Erythroblast (primary cell): ENCODE data around the gene PLEK.

Source experiments
- DNase-seq, 2 experiments: peaks; one replicate each; lab custom pipeline; 2025; lab: John Stamatoyannopoulos, UW
- GATA1 ChIP-seq: IDR thresholded peaks from 2 replicates; pipeline ENCODE4 v1.6.1; 2011; ENCODE audit warnings: low read depth, mild to moderate bottlenecking, control low read depth, low read length, moderate library complexity
- POLR2A ChIP-seq: IDR thresholded peaks from 2 replicates; pipeline ENCODE4 v1.6.1; 2011; ENCODE audit warnings: mild to moderate bottlenecking, low read length

PLEK gene

DNA sequence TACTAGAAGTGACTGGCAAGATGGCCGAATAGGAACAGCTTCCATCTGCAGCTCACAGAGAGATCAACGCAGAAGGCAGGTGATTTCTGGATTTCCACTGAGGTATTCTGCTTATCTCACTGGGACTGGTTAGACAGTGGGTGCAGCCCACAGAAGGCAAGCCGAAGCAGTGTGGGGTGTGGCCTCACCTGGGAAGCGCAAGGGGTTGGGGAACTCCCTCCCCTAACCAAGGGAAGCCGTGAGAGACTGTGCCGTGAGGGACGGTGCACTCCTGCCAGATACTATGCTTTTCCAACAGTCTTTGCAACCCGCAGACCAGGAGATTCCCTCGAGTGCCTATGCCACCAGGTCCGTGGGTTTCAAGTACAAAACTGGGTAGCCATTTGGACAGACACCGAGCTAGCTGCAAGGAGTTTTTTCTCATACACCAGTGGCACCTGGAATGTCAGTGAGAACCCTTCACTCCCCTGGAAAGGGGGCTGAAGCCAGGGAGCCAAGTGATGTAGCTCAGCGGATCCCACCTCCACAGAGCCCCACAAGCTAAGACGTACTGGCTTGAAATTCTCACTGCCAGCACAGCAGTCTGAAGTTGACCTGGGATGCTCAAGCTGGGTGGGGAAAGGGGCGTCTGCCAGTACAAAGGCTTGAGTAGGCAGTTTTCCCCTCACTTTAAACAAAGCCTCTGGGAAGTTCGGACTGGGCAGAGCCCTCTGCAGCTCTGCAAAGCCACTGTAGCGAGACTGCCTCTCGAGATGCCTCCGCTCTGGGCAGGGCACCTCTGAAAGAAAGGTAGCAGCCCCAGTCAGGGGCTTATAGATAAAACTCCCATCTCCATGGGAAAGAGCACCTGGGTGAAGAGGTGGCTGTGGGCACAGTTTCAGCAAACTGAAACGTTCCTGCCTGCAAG lies 40.1 kb downstream of the PLEK start:
- no peak for TF ChIP-seq POLR2A
- no peak for TF ChIP-seq GATA1
- no peak for DNase-seq

DNA sequence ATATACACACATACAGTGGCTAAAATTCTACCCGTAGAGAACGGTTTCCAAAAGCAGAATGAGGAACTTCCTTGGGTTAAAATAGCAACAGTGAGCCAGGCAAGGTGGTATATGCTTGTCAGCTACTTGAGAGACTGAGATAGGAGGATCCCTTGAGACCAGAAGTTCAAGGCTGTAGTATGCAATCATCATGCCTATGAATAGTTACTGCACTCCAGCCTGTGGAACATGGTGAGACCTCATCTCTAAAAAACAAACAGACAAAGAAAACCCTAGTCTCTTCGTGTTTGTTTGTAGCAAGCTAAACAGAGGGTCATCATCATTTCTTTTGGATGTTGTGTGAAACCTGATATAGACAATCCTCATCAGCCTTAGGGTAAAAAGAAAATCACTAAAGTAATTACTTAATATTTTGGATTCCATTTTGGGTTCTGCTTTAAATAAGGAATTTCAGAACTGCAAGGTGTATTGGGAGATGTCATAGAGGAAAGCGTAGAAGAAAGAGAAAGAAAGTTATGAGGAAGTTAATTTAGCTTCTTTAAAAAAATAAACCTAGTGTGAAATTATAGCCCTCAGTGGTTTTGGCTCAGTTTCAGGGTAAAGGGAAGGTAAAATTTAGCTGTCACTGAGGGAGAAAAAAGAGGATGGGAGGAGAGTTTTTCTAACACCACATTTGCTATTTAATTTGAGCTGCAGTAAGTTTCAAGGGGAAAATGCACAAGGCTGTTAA lies 46.5 kb downstream of the PLEK start:
- TF ChIP-seq GATA1: no peak
- no peak for TF ChIP-seq POLR2A
- no peak for DNase-seq

DNA sequence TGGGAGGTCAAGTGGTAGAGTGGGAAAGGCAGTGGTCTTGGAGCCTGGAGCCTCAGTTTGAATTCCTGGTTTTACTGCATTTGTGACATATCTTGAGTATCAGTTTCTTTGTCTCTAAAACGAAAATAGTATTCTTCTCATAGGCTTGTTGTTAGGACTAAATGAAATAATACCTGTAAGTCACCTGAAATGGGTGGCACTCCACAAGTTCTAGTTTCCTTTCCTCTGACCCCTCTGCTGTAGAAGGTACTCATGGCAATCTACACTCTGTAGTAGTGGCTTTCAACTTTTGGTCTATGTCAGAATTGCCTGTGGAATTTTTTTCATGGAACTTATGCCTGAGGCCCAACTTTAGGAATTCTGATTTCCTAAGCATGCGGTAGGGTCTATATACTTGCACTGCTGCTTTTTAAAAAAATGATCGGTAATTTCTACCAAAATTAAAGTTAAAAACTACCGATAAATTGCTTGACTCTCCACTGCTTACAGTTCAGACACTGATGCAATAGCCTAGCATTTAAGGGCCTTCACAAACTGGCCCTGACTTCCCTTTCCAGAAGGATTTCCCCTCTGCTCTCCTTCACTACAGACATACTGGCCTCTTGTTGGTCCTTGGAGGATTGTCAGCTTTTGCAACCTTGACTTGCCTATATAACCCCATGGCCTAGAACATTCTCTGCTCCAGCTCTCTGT lies 47.2 kb downstream of the PLEK start:
- no peak for TF ChIP-seq POLR2A
- TF ChIP-seq GATA1: no peak
- no peak for DNase-seq

DNA sequence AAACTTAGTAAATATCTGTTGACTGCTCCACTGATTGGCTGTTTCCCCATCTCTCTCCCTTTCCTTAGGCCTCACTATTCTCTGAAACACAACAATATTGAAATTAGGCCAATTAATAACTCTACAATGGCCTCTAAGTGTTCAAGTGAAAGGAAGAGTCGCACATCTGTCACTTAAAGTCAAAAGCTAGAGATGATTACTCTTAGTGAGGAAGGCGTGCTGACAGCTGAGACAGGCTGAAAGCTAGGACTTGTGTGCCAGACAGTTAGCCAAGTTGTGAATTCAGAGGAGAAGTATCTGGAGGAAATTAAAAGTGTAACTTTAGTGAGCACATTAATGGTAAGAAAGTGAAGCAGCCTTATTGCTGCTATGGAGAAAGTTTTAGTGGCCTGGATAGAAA lies 48.4 kb downstream of the PLEK start:
- no peak for TF ChIP-seq POLR2A
- no peak for TF ChIP-seq GATA1
- no peak for DNase-seq

DNA sequence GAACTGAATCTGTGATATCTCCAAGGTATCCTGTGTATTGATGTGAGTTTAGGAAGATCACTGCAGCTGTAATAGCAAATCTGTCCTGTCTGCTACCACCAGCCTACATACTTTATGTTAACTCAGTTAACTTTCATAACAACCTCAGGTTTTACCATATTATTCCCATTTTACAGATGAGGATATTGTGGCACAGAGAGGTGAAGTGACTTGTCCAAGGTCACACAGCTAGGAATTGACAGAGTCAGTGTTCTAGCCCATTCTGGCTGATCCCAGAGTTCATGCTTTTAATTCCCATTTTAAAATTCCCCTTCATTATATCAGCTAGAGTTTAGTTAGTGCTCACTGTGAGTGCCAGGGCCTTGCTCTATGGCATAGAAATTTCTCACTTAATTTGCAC lies 49.4 kb downstream of the PLEK start:
- TF ChIP-seq POLR2A: no peak
- no peak for TF ChIP-seq GATA1
- DNase-seq: no peak

DNA sequence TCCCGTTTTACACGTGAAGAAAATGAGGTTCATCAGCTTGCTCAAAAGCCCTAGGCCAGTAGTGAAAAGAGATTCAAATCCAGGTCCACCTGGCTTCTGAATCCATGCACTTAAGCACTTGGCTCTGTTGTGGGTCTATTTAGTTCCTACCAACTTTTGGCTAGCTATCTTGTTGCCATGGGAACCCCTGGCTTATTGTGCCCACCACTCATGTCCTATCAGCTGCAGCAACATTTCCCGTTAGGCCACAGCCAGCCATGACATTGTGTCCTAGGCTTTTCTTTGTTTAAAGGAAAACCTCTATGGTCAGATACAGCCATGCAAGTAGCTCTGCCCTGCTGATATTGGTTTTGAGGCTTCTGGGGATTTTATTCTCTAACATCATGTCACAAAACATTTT lies 49.8 kb downstream of the PLEK start:
- DNase-seq: peak; percentile 31 to 77
- no peak for TF ChIP-seq GATA1
- no peak for TF ChIP-seq POLR2A

DNA sequence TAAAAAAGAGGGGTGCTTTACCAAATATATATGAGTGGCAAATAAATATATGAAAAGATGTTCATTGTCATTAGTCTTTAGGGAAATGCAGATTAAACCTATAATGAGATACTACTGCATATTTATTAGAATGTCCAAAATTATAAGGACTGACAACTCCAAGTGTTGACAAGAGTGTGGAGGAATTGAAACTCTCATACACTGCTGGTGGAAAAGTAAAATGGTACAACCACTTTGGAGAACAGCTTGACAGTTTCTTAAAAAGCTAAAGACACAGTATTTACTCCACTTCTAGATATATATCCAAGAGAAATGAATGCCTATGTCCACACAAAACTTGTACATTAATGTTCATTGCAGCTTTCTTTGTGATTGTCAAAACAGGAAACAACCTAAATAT lies 50.4 kb downstream of the PLEK start:
- no peak for DNase-seq
- no peak for TF ChIP-seq POLR2A
- TF ChIP-seq GATA1: no peak

DNA sequence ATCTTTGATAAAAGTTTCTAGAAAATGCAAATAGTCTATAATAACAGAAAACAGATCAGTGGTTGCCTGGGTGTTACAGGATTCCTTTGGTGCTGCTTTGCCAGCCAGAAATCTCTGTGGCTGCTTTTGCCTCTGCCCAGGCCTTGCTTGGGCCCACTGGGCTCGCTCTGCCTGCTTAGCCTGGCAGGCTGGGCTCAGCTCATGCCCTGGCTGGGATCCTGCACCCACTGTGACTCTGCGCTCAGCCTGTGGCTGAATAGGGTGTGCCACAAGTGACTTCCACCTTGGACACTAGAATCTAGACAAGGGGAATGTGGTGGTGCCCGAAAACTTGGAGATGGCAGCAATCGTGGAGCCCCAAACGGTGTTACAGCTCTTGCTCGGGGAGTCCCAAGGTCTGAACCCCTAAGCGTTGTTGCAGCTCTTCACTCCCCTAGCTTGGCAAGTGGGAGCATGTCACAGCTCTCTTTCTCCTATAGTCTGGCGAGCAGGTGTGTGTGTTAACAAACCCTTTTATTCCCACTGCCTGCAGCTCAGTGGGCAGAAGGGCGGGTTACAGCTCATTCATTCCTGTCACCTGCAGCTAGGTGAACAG lies 51.1 kb downstream of the PLEK start:
- TF ChIP-seq POLR2A: no peak
- TF ChIP-seq GATA1: no peak

DNA sequence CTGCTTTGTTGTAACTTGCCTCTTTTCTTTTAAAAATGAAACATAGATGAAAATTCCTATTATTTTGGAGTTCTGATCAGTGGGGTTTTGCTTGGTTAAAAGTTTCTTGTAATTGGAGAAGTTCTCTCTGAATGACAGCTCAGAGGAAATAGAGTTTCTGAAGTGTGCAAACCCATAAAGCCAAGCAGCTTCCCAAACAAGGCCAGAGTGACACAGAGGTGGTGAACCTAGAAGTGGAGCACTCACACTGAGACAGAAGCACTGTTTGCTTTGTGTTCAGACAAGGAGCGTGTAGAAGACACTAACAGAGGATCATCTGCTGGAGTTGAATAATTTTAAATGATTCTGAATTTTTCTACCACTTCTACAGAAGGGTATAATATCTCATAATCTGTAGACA lies 52.8 kb downstream of the PLEK start:
- no peak for DNase-seq
- TF ChIP-seq GATA1 (no peak), POLR2A (no peak)

More for the DNA sequence above, 51.1 kb downstream of the PLEK start:
- no peak for DNase-seq

DNA sequence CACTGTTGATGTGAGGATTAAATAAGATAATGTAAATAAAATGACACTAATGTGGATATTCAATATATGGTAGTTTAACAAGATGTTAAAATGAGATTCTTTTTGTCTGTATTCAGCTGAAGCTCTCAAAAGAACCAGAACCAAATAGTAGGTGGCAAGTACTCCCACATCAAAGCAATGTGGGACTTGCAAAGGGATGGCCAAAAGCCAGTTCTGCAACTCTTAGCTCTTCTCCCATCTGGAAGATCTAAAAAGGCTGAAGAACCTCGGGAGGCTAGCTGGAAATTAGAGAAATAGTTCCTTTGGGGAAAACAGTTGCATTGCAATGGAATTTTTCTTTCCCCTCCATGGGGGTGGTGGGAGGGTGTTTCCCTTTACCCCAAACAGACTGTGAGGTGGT lies 53.3 kb downstream of the PLEK start:
- no peak for TF ChIP-seq POLR2A
- no peak for TF ChIP-seq GATA1
- DNase-seq: no peak

DNA sequence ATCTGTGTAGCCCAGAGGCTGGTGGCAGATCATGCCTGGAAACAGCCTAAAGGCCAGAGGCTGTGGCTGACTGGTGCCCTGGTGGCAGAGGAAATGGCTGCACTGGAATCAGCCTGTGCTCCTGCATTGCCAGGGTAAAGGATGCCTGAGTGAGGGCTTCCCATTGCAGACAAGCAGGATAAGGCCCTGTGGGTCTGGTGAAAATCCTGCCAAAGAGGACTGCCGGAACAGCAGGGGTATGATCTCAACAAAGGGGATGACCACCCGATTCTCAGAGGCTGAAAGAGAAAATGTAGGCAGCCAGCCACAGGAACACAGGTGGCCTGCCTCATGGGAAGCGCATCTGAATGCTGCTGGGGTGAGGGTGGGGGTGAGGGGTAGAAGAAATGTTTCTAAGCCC lies 53.8 kb downstream of the PLEK start:
- TF ChIP-seq POLR2A (no peak), GATA1 (no peak)
- no peak for DNase-seq

DNA sequence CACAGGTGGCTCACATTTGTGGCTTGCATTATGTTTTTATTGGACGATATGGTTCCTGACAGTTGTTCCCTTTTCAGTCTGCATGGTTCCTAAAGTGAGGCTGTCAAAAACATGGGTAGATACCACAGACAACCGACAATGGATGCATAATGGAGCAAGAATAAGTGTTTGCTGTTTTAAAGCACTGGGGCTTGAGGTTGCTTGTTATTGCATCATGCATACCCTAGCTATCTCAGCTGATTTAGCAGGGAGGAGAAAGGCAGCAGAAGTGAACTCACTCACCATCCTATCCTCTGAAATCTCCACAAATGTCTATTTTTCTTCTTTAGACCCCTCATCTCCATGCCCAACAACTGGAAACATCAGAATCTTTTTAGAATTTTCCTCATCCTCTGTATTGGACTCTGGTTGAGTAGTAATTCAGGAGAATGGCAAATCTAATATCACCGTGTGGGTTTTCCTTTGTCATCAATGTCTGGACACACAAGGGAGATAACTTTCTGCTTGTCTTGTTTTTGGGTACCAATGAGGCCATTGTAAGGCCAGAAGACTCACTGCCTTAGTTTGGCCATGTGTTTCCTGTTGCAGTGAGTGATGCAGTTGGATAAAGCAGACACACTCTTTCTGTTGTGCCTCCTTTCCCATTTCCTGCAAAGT lies 55.3 kb downstream of the PLEK start:
- DNase-seq: peak; percentile 83 to 86
- no peak for TF ChIP-seq POLR2A
- TF ChIP-seq GATA1: no peak

DNA sequence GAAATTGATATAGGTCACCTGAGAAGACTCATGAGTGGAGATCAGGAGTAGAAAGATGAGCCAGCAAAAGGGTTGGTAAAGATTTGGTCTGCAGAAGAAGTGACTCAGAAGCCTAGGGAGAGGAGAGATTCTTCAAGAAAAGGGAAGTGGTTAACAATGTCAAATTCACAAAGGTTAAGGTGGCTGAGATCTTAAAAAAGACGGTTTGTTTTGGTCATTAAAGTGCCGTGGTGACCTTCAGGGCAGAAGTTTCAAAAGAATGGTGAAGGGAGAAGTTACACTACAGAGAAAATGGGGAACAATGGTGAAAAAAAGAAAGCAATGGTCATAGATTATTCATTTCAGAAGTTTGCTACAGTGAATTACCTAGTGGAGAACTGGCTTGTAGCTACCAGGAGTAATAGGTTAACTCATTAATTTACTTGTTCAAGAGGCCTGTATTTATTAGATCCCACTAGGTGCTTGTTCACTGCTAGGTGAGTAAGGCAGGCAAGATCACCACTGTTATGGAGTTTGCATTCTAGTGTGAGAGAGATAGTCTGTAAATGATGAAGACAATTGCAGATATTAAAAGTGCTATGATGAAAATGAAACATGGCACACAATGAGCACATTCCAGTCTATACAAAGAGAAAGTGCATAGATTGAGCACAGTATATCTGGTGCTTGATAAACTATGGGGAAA lies 59.0 kb downstream of the PLEK start:
- no peak for DNase-seq
- no peak for TF ChIP-seq POLR2A
- no peak for TF ChIP-seq GATA1
